NCI-H1417 (cell line): Measurements from ENCODE around the gene EPN2.
A peak's percentile ranks its signal among the peaks of the same experiment; 100 is the strongest.

ENCODE experiments used
- DNase-seq, 3 experiments: peaks; one replicate each; lab custom pipeline; 2025; lab: John Stamatoyannopoulos, UW

EPN2 gene

GRCh38 chr17:19239544-19239943 is 2.4 kb downstream of the EPN2 start:
- no peak for DNase-seq

GRCh38 chr17:19242323-19242722 is 5.2 kb downstream of the EPN2 start:
- DNase-seq: no peak

- no peak for DNase-seq
Measured at GRCh38 chr17:19242926-19243325, 5.8 kb downstream of the EPN2 start.

- no peak for DNase-seq
Measured at GRCh38 chr17:19243838-19244237, 6.7 kb downstream of the EPN2 start.

GRCh38 chr17:19244357-19244756 is 7.2 kb downstream of the EPN2 start:
- DNase-seq: peak in 1 of 3 experiments; percentile 65

GRCh38 chr17:19244781-19245180 is 7.6 kb downstream of the EPN2 start:
- peak in 2 of 3 experiments; percentile 53 to 77 for DNase-seq

- no peak for DNase-seq
Measured at GRCh38 chr17:19247473-19247872, 10.3 kb downstream of the EPN2 start.

- no peak for DNase-seq
Measured at GRCh38 chr17:19248151-19248927, 11.2 kb downstream of the EPN2 start.

- DNase-seq: no peak
Measured at GRCh38 chr17:19248928-19249574, 11.9 kb downstream of the EPN2 start.

GRCh38 chr17:19249681-19250080 is 12.5 kb downstream of the EPN2 start:
- DNase-seq: no peak

- DNase-seq: no peak
Measured at GRCh38 chr17:19250421-19251173, 13.4 kb downstream of the EPN2 start.

GRCh38 chr17:19253112-19253511 is 15.9 kb downstream of the EPN2 start:
- no peak for DNase-seq

GRCh38 chr17:19254651-19255050 is 17.5 kb downstream of the EPN2 start:
- no peak for DNase-seq

GRCh38 chr17:19255279-19255678 is 18.1 kb downstream of the EPN2 start:
- no peak for DNase-seq

- no peak for DNase-seq
Measured at GRCh38 chr17:19258371-19258770, 21.2 kb downstream of the EPN2 start.

GRCh38 chr17:19260958-19261357 is 23.8 kb downstream of the EPN2 start:
- DNase-seq: peak in 2 of 3 experiments; percentile 28 to 71

GRCh38 chr17:19261426-19261825 is 24.3 kb downstream of the EPN2 start:
- DNase-seq: no peak

- DNase-seq: no peak
Measured at GRCh38 chr17:19262650-19263631, 25.8 kb downstream of the EPN2 start.

GRCh38 chr17:19263641-19264051 is 26.5 kb downstream of the EPN2 start:
- DNase-seq: no peak

GRCh38 chr17:19264268-19264667 is 27.1 kb downstream of the EPN2 start:
- no peak for DNase-seq

GRCh38 chr17:19264681-19265080 is 27.5 kb downstream of the EPN2 start:
- DNase-seq: peak in 1 of 3 experiments; percentile 25

GRCh38 chr17:19265755-19266154 is 28.6 kb downstream of the EPN2 start:
- DNase-seq: no peak
